GM12878 (cell line): ENCODE measurements around the gene FTMT. TPM values are rescaled to one million over a fixed set of nuclear protein-coding genes. Genes with fewer than 3 reads are reported as not detected.

Experiments
- ATAC-seq: fragments of 200-7000 bp; cut with Tn5 transposase; 3 replicates; pipeline ENCODE4 v1.9.1; 2020; ENCODE audit warnings: mild to moderate bottlenecking, moderate library complexity
- BruUV-seq: library from RNA; stranded (reverse); fragments of 400-500 nt; replicated peaks from 2 replicates; lab custom pipeline; 2021; lab: Mats Ljungman, UMichigan
- CTCF ChIA-PET: fragments of 300-600 bp; sonication (Branson Sonifier 250); formaldehyde crosslinking; extraction: SDS; loops from one replicate; lab custom pipeline; 2021; ENCODE audit warnings: inconsistent platforms; lab: Yijun Ruan, JAX
- POLR2A ChIA-PET: fragments of 350-600 bp; formaldehyde crosslinking; extraction: SDS; loops from one replicate; lab custom pipeline; 2021; ENCODE audit warnings: inconsistent platforms; lab: Charles Lee
- RAD21 ChIA-PET: fragments of 300-600 bp; sonication (Branson Sonifier 250); formaldehyde crosslinking; loops from one replicate; lab custom pipeline; 2023; ENCODE audit warnings: antibody characterized with exemption; ENCODE audit not compliant: unreplicated experiment; lab: Charles Lee
- SMC1A ChIA-PET: fragments of 300-600 bp; sonication (Branson Sonifier 250); formaldehyde crosslinking; loops from one replicate; lab custom pipeline; 2023; ENCODE audit not compliant: unreplicated experiment, uncharacterized antibody; lab: Charles Lee
- DNase-seq: peaks from one replicate; pipeline ENCODE4 v3.0.0-alpha.2; 2011; ENCODE audit warnings: low read depth, low spot score
- FAIRE-seq: peaks from 3 replicates; lab custom pipeline; 2011; peaks lifted over from hg19 to GRCh38; lab: Jason Lieb, UNC
- H2AFZ ChIP-seq: 2 replicates; pipeline ENCODE4 v1.6.0; 2011; ENCODE audit warnings: low read depth, low read length, control low read depth; ENCODE audit not compliant: control insufficient read depth
- H3K27ac ChIP-seq: 2 replicates; pipeline ENCODE4 v1.5.1; 2011; ENCODE audit warnings: control low read depth; ENCODE audit not compliant: control insufficient read depth, insufficient read depth
- H3K27me3 ChIP-seq, 2 experiments: replicated peaks in 1 of 2; 2 replicates each; pipeline versions ENCODE4 v1.6.0 to v1.6.1; 2011; ENCODE audit warnings: low read length in 1 of 2; ENCODE audit not compliant: control insufficient read depth in 2 of 2, insufficient read depth in 2 of 2
- H3K36me3 ChIP-seq, 2 experiments: 2 replicates each; pipeline ENCODE4 v1.5.1; 2011; ENCODE audit warnings: low read length in 1 of 2; ENCODE audit not compliant: control insufficient read depth in 2 of 2, insufficient read depth in 2 of 2
- H3K4me1 ChIP-seq: 2 replicates; pipeline ENCODE4 v1.6.1; 2011; ENCODE audit warnings: mild to moderate bottlenecking, low read length, moderate library complexity, mixed read lengths; ENCODE audit not compliant: control insufficient read depth, insufficient read depth
- H3K4me2 ChIP-seq: 2 replicates; pipeline ENCODE4 v1.6.0; 2011; ENCODE audit warnings: control low read depth; ENCODE audit not compliant: control insufficient read depth, insufficient read depth
- H3K4me3 ChIP-seq: fragments of 200-600 bp; sonication (generic); 2 replicates; pipeline ENCODE4 v1.5.1; 2016
- H3K79me2 ChIP-seq: 2 replicates; pipeline ENCODE4 v1.6.0; 2011; ENCODE audit warnings: low read length; ENCODE audit not compliant: control insufficient read depth, insufficient read depth
- H3K9ac ChIP-seq: 2 replicates; pipeline ENCODE4 v1.8.0; 2011; ENCODE audit warnings: low read length, control low read depth, mixed read lengths; ENCODE audit not compliant: control insufficient read depth, insufficient read depth
- H3K9me3 ChIP-seq: replicated peaks from 3 replicates; pipeline ENCODE4 v1.5.1; 2011; ENCODE audit warnings: mild to moderate bottlenecking, low read length; ENCODE audit not compliant: control insufficient read depth, insufficient read depth
- H4K20me1 ChIP-seq: 2 replicates; pipeline ENCODE4 v1.6.0; 2011; ENCODE audit not compliant: control insufficient read depth, insufficient read depth
- BCL11A ChIP-seq: IDR thresholded peaks from 2 replicates; pipeline ENCODE4 v1.6.1; 2011; ENCODE audit warnings: low read depth, low read length
- EGR1 ChIP-seq, 2 experiments: IDR thresholded peaks; 1 replicate in 1 of 2; 2 replicates in 1 of 2; pipeline ENCODE4 v1.6.1; 2011 to 2012; ENCODE audit warnings: low read depth in 2 of 2, low read length in 2 of 2, borderline replicate concordance in 1 of 2, mild to moderate bottlenecking in 1 of 2, moderate library complexity in 1 of 2
- HCFC1 ChIP-seq: fragments of 150-350 bp; IDR thresholded peaks from 2 replicates; pipeline ENCODE4 v1.6.1; 2014; ENCODE audit warnings: low read length
- HDGF ChIP-seq: fragments of 450-650 bp; IDR thresholded peaks from 2 replicates; pipeline ENCODE4 v1.6.1; 2016; ENCODE audit warnings: antibody characterized with exemption
- JUND ChIP-seq: IDR thresholded peaks from 2 replicates; pipeline ENCODE4 v1.6.1; 2012; ENCODE audit warnings: low read depth, mild to moderate bottlenecking, low read length, improper control_type of control experiment, moderate library complexity
- NFXL1 ChIP-seq: fragments of 450-650 bp; IDR thresholded peaks from 2 replicates; pipeline ENCODE4 v1.6.1; 2017; ENCODE audit warnings: antibody characterized with exemption, mild to moderate bottlenecking, borderline replicate concordance
- RAD51 ChIP-seq: fragments of 450-650 bp; IDR thresholded peaks from 2 replicates; pipeline ENCODE4 v1.6.1; 2016; ENCODE audit warnings: moderate library complexity, mild to moderate bottlenecking, inconsistent platforms
- RBBP5 ChIP-seq: fragments of 200-600 bp; sonication (generic); conservative IDR thresholded peaks from 2 replicates; pipeline ENCODE4 v1.6.1; 2016
- RCOR1 ChIP-seq: conservative IDR thresholded peaks from 2 replicates; pipeline ENCODE4 v1.6.1; 2012; ENCODE audit warnings: low read depth, low read length, improper control_type of control experiment
- SIX5 ChIP-seq: IDR thresholded peaks from 2 replicates; pipeline ENCODE4 v1.6.1; 2011; ENCODE audit warnings: mild to moderate bottlenecking, low read depth, low read length, moderate library complexity; ENCODE audit not compliant: severe bottlenecking
- SMC3 ChIP-seq: IDR thresholded peaks from 2 replicates; pipeline ENCODE4 v1.6.1; 2011; ENCODE audit warnings: low read length, improper control_type of control experiment, borderline replicate concordance
- SREBF1 ChIP-seq: IDR thresholded peaks from 2 replicates; pipeline ENCODE4 v1.6.1; 2012; ENCODE audit warnings: mild to moderate bottlenecking, low read length
- TCF7 ChIP-seq: IDR thresholded peaks from 2 replicates; pipeline ENCODE4 v1.6.1; 2014; ENCODE audit warnings: antibody characterized with exemption, borderline replicate concordance
- WRNIP1 ChIP-seq: IDR thresholded peaks from 2 replicates; pipeline ENCODE4 v1.6.1; 2011; ENCODE audit warnings: low read depth, low read length, improper control_type of control experiment, borderline replicate concordance
- YY1 ChIP-seq: IDR thresholded peaks from 2 replicates; pipeline ENCODE4 v1.6.1; 2011; ENCODE audit warnings: low read depth, mild to moderate bottlenecking, low read length
- ZNF217 ChIP-seq: fragments of 450-650 bp; IDR thresholded peaks from 2 replicates; pipeline ENCODE4 v1.6.1; 2017; ENCODE audit warnings: antibody characterized with exemption, mild to moderate bottlenecking
- ZNF274 ChIP-seq: IDR thresholded peaks from one replicate; pipeline ENCODE4 v1.8.0; 2011; ENCODE audit not compliant: insufficient read length, insufficient read depth
- ZNF384 ChIP-seq: IDR thresholded peaks from 2 replicates; pipeline ENCODE4 v1.6.1; 2012; ENCODE audit warnings: low read depth, mild to moderate bottlenecking, low read length, improper control_type of control experiment, borderline replicate concordance
- ZSCAN29 ChIP-seq: fragments of 450-650 bp; IDR thresholded peaks from 2 replicates; pipeline ENCODE4 v1.6.1; 2017; ENCODE audit warnings: mild to moderate bottlenecking, moderate library complexity
- WGBS: methylation state at CpG from one replicate; pipeline ENCODE4 v1.1.6; 2016; ENCODE audit warnings: low lambda C conversion rate; ENCODE audit not compliant: insufficient replicate concordance, insufficient coverage; ENCODE audit errors: missing lambda C conversion rate; 5-methylcytosine and 5-hydroxymethylcytosine counted together
- in situ Hi-C: fragments of 300-500 bp; cut with MboI; formaldehyde crosslinking; loops from 9 replicates; pipeline ENCODE4 v1.14.3; 2018; ENCODE audit warnings: mixed read lengths
- intact Hi-C: fragments of 100-400 bp; cut with micrococcal nuclease; formaldehyde crosslinking; loops from one replicate; pipeline ENCODE4 v1.14.2; 2022; ENCODE audit not compliant: unreplicated experiment
- polyA plus RNA-seq, 11 experiments: library from polyadenylated mRNA; depleted of rRNA in 4 of 11; unstranded in 6 of 11; stranded (reverse) in 5 of 11; fragments of >200 nt; fragmentation: Nextera tagmentation in 4 of 11; fragmentation: Illumina TruSeq in 1 of 11; extraction: Ambion mirVana in 4 of 11; extraction: Trizol in 1 of 11; gene quantifications; 1 replicate in 1 of 11; 2 replicates in 10 of 11; pipeline versions ENCODE4 v1.2.1 to v1.2.3, GENCODE V29; 2011 to 2016; ENCODE audit warnings: inconsistent platforms in 2 of 11, missing spikeins in 2 of 11, low read depth in 1 of 11
- total RNA-seq, 4 experiments: library from RNA; depleted of rRNA in 3 of 4; stranded (reverse); fragments of >200 nt in 3 of 4; fragmentation: Illumina TruSeq in 1 of 4; extraction: Trizol in 1 of 4; gene quantifications; 2 replicates each; pipeline versions ENCODE4 v1.2.1 to v1.2.3, GENCODE V29; 2013 to 2021
- TF ChIP-seq, protein P1 (sequence below): fragments of 450-650 bp; IDR thresholded peaks from 2 replicates; pipeline ENCODE4 v1.6.1; 2018; ENCODE audit warnings: borderline replicate concordance, mild to moderate bottlenecking; ENCODE audit not compliant: partially characterized antibody

FTMT gene
- total and polyA plus RNA-seq, 10 of the 15 experiments (the other 5 are each of a cell fraction or from before 2014, with no cell fraction given) = not detected

DNA sequence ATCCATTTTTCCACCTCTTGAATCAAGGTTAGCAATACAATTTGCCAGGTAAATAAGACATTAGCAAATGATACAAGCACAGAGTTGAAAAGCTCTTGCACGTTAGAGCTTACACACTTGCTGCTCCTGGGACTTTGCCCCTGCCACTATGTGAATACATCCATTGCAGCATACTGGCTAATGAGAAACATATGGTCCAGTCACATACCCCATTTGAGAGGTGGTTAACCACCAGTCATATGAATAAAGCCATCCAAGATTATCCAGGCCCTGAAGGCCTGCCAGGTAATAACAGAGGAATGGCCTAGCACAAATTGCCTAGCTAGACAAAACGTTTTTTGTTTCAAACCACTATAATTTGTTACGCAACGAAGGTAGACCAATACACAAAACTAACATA lies 45.8 kb upstream of the FTMT start:
- Histone ChIP-seq H2AFZ (no peak overlapping the region), H4K20me1 (no peaks in the 10 kb centered on the region), H3K27me3 (no peaks in the 10 kb centered on the region), H3K9ac (no peak overlapping the region), H3K4me3 (no peak overlapping the region), H3K4me1 (no peaks in the 10 kb centered on the region), H3K4me2 (no peak overlapping the region), H3K79me2 (no peaks in the 10 kb centered on the region), H3K36me3 (no peaks in the 10 kb centered on the region), H3K27ac (no peak overlapping the region)
- intact Hi-C loops (no loop called here), in situ Hi-C loops (no loop called here)
- DNase-seq (no peak), FAIRE-seq (no peak)
- RAD21 ChIA-PET = no interaction called here
- TF ChIP-seq ZNF274 = no peak
- TF ChIP-seq ZNF217 = no peak
- TF ChIP-seq YY1 = no peak
- no peak for TF ChIP-seq SREBF1
- TF ChIP-seq HCFC1 = no peak
- no peak for TF ChIP-seq RBBP5
- no peak for TF ChIP-seq SMC3
- no peak for TF ChIP-seq RCOR1
- no peak for TF ChIP-seq WRNIP1
- TF ChIP-seq SIX5 = no peak
- TF ChIP-seq ZSCAN29 = no peak
- no peak for TF ChIP-seq TCF7
- no peak for TF ChIP-seq EGR1 (IDR thresholded peaks at IDR 0.05; ENCODE audit: borderline replicate concordance in 1 of 2, low read depth in 2 of 2, low read length in 2 of 2)
- TF ChIP-seq JUND = no peak
- no peak for TF ChIP-seq NFXL1
- no peak for TF ChIP-seq ZNF384
- TF ChIP-seq BCL11A = no peak
- TF ChIP-seq RAD51 = no peak
- no peak for TF ChIP-seq HDGF
- TF ChIP-seq, protein P1, sequence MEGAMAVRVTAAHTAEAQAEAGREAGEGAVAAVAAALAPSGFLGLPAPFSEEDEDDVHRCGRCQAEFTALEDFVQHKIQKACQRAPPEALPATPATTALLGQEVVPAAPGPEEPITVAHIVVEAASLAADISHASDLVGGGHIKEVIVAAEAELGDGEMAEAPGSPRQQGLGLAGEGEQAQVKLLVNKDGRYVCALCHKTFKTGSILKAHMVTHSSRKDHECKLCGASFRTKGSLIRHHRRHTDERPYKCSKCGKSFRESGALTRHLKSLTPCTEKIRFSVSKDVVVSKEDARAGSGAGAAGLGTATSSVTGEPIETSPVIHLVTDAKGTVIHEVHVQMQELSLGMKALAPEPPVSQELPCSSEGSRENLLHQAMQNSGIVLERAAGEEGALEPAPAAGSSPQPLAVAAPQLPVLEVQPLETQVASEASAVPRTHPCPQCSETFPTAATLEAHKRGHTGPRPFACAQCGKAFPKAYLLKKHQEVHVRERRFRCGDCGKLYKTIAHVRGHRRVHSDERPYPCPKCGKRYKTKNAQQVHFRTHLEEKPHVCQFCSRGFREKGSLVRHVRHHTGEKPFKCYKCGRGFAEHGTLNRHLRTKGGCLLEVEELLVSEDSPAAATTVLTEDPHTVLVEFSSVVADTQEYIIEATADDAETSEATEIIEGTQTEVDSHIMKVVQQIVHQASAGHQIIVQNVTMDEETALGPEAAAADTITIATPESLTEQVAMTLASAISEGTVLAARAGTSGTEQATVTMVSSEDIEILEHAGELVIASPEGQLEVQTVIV = no peak
- TF ChIP-seq, all 136 proteins: peak for 0
- ChIA-PET POLR2A (no interaction called here), CTCF (no interaction called here), SMC1A (no interaction called here)
- no peak for ATAC-seq
- H3K9me3 ChIP-seq = no peaks in the 10 kb centered on the region
- 30% methylated on average over 4 of the region's 4 CpGs for WGBS
- no TSS peak for BruUV-seq
